ENCODE results near the gene CALML6. TPM values are rescaled to one million over a fixed set of nuclear protein-coding genes. Genes with fewer than 3 reads are reported as not detected.
A peak's percentile ranks its signal among the peaks of the same experiment; 100 is the strongest.
"Not testable (repeated sequence)": the region's sequence is repeated elsewhere in the genome, so short reads cannot be mapped to it uniquely, and the experiment has no call there.

Gene CALML6
- total and polyA plus RNA-seq, 4 donors: 1.1 to 4.5 TPM; not detected in 2

- Histone ChIP-seq H3K4me1 (ENCODE audit: control insufficient read depth in 1 of 2, insufficient read depth in 2 of 2, low read length in 2 of 2) (no peaks in the 10 kb centered on the region), H3K4me3 (ENCODE audit: low read length in 2 of 2) (no peak overlapping the region), H3K27me3 (ENCODE audit: control insufficient read depth in 1 of 2, insufficient read depth in 2 of 2, low read length in 1 of 2) (no peaks in the 10 kb centered on the region), H3K27ac (ENCODE audit: low read depth in 1 of 2, low read length in 2 of 2) (no peak overlapping the region), H3K36me3 (ENCODE audit: control insufficient read depth in 1 of 2, insufficient read depth in 2 of 2, low read length in 1 of 2) (no peaks in the 10 kb centered on the region), H3K9me3 (ENCODE audit: control insufficient read depth, low read length) (no peaks in the 10 kb centered on the region)
- WGBS, 2 donors: 84 to 85% methylated on average over 26 of the region's 26 CpGs
- intact Hi-C loops (cut with DNase I): no loop called here
- no peak for ATAC-seq (ENCODE audit: low FRiP score)
- DNase-seq: peak; percentile 35 to 73
Observed at GRCh38 chr1:1926346-1926811, 11.3 kb downstream of the CALML6 start.

DNA sequence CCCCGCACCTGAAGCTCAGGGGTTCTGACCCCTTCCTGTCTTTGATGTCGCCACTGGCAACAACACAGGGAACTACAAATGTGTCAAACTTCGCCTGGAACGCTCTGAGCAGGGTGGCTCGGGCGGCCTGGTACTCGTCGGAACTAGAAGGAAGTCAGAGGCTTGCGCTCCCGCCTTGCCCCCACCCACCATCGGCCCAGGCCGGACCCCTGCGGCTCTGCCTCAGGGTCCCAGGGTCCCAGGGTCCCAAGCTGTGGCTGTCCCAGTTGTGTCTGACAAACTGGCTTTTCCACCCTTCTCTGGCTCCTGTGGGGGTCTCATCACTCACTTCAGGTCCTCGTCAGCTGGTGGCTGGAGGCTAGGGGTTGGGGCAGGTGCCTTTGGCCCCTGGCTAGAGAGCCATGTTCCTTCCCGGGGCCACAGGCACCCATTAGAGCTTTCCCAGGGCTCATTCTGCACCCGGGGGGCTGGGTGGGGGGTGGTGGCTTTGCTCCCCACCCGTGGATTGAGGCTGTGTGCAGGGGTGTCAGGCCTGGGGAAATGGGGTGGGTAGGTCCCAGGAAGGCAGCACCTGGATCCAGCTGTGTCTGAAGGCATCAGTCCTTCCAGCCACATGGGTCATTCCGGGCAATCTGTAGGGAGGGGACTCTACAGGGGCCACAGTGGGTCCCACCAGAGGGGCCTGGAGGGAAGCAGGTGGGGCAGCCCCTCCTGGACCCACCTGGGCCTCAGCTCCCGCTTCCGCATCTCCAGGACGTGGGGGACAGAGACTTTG is 12.0 kb downstream of the CALML6 start:
- WGBS, 2 donors: 84 to 85% methylated on average over 21 of the region's 21 CpGs
- Histone ChIP-seq H3K9me3 (ENCODE audit: control insufficient read depth, low read length) (no peaks in the 10 kb centered on the region), H3K4me3 (ENCODE audit: low read length in 2 of 2) (no peak overlapping the region), H3K27ac (ENCODE audit: low read depth in 1 of 2, low read length in 2 of 2) (no peak overlapping the region), H3K4me1 (ENCODE audit: control insufficient read depth in 1 of 2, insufficient read depth in 2 of 2, low read length in 2 of 2) (no peaks in the 10 kb centered on the region), H3K36me3 (ENCODE audit: control insufficient read depth in 1 of 2, insufficient read depth in 2 of 2, low read length in 1 of 2) (no peaks in the 10 kb centered on the region), H3K27me3 (ENCODE audit: control insufficient read depth in 1 of 2, insufficient read depth in 2 of 2, low read length in 1 of 2) (no peaks in the 10 kb centered on the region)
- ATAC-seq (ENCODE audit: low FRiP score) (no peak), DNase-seq (peak; percentile 39 to 73)
- intact Hi-C loops (cut with DNase I): no loop called here

GRCh38 chr1:1927751-1928150 is 12.7 kb downstream of the CALML6 start:
- no peaks in the 10 kb centered on the region for H3K9me3 ChIP-seq (ENCODE audit: control insufficient read depth, low read length)
- no peak overlapping the region for H3K27ac ChIP-seq (ENCODE audit: low read depth in 1 of 2, low read length in 2 of 2)
- intact Hi-C loops (cut with DNase I): no loop called here
- H3K36me3 ChIP-seq (ENCODE audit: control insufficient read depth in 1 of 2, insufficient read depth in 2 of 2, low read length in 1 of 2): no peaks in the 10 kb centered on the region
- peak; percentile 26 to 71 for DNase-seq
- H3K4me3 ChIP-seq (ENCODE audit: low read length in 2 of 2): no peak overlapping the region
- ATAC-seq (ENCODE audit: low FRiP score): no peak
- H3K27me3 ChIP-seq (ENCODE audit: control insufficient read depth in 1 of 2, insufficient read depth in 2 of 2, low read length in 1 of 2): no peaks in the 10 kb centered on the region
- 76 to 79% methylated on average over 25 of the region's 25 CpGs for WGBS, 2 donors
- H3K4me1 ChIP-seq (ENCODE audit: control insufficient read depth in 1 of 2, insufficient read depth in 2 of 2, low read length in 2 of 2): no peaks in the 10 kb centered on the region

DNA sequence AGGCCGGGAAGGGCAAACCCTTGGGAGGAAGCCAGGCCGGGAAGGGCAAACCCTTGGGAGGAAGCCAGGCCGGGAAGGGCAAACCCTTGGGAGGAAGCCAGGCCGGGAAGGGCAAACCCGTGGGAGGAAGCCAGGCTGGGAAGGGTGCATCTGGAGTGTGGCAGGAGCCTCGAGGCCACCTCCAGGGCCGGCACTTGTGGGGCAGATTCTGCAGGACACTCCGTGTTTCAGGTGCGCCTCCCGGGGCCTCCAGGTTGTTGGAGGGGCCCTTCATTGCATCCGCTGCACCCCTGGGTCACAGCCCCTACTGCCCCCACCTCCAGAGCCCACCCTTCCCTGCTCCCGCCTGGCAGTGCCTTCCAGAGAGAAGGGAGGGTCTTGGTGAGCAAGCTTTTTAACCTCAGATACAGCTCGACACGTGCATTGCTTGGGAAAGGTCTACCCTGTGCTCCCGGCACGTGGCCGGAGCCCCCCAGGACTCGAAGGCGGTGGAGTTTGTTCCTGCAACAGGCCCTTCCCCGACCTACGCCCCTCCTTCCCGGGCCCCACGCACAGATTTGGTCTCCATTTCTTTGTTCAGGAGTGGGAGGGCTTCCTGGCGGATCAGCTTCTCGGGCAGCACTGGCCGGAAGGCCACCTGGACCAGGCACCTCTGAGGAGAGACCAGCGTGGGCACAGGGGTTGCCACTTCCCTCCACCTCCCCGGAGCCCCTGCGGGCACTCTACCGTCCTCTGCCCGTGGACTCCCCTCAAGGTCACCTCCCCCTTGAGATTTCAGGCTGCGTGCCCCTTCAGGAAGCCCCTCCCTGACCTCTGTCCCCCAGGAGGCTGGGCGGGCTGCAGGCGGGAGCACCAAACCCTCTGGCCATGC is 13.4 kb downstream of the CALML6 start:
- Histone ChIP-seq H3K27me3 (ENCODE audit: control insufficient read depth in 1 of 2, insufficient read depth in 2 of 2, low read length in 1 of 2) (no peaks in the 10 kb centered on the region), H3K4me1 (ENCODE audit: control insufficient read depth in 1 of 2, insufficient read depth in 2 of 2, low read length in 2 of 2) (no peaks in the 10 kb centered on the region), H3K4me3 (ENCODE audit: low read length in 2 of 2) (no peak overlapping the region), H3K27ac (ENCODE audit: low read depth in 1 of 2, low read length in 2 of 2) (no peak overlapping the region), H3K9me3 (ENCODE audit: control insufficient read depth, low read length) (no peaks in the 10 kb centered on the region), H3K36me3 (ENCODE audit: control insufficient read depth in 1 of 2, insufficient read depth in 2 of 2, low read length in 1 of 2) (no peaks in the 10 kb centered on the region)
- ATAC-seq (ENCODE audit: low FRiP score) (no peak), DNase-seq (peak; percentile 39 to 68)
- intact Hi-C loops (cut with DNase I): no loop called here
- WGBS, 2 donors: 68% methylated on average over 29 to 33 of the region's 34 CpGs

DNA sequence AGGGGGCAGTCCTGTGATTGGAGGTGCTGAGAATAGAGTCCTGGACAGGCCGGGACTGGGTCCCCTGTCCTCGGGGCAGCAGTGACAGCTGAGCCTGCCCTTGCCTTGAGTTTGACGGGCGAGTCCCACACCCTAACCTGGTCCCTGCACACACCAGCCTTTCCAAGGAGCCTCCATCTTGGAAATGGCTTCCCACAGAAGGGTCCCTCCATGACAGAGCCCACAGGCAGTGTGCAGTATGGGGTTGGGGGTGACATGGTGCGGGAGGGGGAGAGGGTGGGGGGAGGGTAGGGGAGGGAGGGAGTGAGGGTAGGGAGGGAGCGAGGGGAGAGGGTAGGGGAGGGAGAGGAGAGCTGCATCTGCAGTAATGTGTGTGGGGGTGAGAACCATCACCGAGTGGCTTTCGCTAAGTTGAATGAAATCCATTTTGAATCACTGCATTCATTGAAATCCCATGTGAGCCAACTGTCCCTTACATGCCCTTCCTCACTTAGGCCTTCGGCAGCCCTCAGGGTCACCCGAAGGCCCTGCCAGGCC is 14.1 kb downstream of the CALML6 start:
- Histone ChIP-seq H3K4me1 (ENCODE audit: control insufficient read depth in 1 of 2, insufficient read depth in 2 of 2, low read length in 2 of 2) (no peaks in the 10 kb centered on the region), H3K4me3 (ENCODE audit: low read length in 2 of 2) (no peak overlapping the region), H3K36me3 (ENCODE audit: control insufficient read depth in 1 of 2, insufficient read depth in 2 of 2, low read length in 1 of 2) (no peaks in the 10 kb centered on the region), H3K27ac (ENCODE audit: low read depth in 1 of 2, low read length in 2 of 2) (no peak overlapping the region), H3K9me3 (ENCODE audit: control insufficient read depth, low read length) (no peaks in the 10 kb centered on the region), H3K27me3 (ENCODE audit: control insufficient read depth in 1 of 2, insufficient read depth in 2 of 2, low read length in 1 of 2) (no peaks in the 10 kb centered on the region)
- intact Hi-C loops (cut with DNase I): no loop called here
- DNase-seq (no peak), ATAC-seq (ENCODE audit: low FRiP score) (no peak)
- 71 to 72% methylated on average over 9 to 10 of the region's 10 CpGs for whole genome bisulfite sequencing, 2 donors

- DNase-seq: peak in 1 of 2 donors; percentile 42
- H3K4me3 ChIP-seq (ENCODE audit: low read length in 2 of 2): no peak overlapping the region
- no peak overlapping the region for H3K27ac ChIP-seq (ENCODE audit: low read depth in 1 of 2, low read length in 2 of 2)
- intact Hi-C loops (cut with DNase I): no loop called here
- WGBS, 2 donors: 82 to 86% methylated on average over 38 of the region's 38 CpGs
- no peaks in the 10 kb centered on the region for H3K9me3 ChIP-seq (ENCODE audit: control insufficient read depth, low read length)
- no peaks in the 10 kb centered on the region for H3K36me3 ChIP-seq (ENCODE audit: control insufficient read depth in 1 of 2, insufficient read depth in 2 of 2, low read length in 1 of 2)
- no peak for ATAC-seq (ENCODE audit: low FRiP score)
- H3K4me1 ChIP-seq (ENCODE audit: control insufficient read depth in 1 of 2, insufficient read depth in 2 of 2, low read length in 2 of 2): no peaks in the 10 kb centered on the region
- no peaks in the 10 kb centered on the region for H3K27me3 ChIP-seq (ENCODE audit: control insufficient read depth in 1 of 2, insufficient read depth in 2 of 2, low read length in 1 of 2)
Observed at GRCh38 chr1:1929639-1930545, 14.8 kb downstream of the CALML6 start.

DNA sequence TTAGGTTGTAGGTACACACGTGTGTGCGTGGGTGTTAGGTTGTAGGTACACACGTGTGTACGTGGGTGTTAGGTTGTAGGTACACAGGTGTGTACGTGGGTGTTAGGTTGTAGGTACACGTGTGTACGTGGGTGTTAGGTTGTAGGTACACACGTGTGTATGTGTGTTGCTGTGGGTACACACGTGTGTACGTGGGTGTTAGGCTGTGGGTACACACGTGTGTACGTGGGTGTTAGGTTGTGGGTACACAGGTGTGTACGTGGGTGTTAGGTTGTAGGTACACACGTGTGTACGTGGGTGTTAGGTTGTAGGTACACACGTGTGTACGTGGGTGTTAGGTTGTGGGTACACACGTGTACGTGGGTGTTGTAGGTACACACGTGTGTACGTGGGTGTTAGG is 19.8 kb downstream of the CALML6 start:
- WGBS, 2 donors: 65 to 75% methylated on average over 4 to 5 of the region's 21 CpGs
- H3K4me1 ChIP-seq (ENCODE audit: control insufficient read depth in 1 of 2, insufficient read depth in 2 of 2, low read length in 2 of 2); H3K27ac ChIP-seq (ENCODE audit: low read depth in 1 of 2, low read length in 2 of 2); H3K9me3 ChIP-seq (ENCODE audit: control insufficient read depth, low read length); ATAC-seq (ENCODE audit: low FRiP score); intact Hi-C loops (cut with DNase I); H3K27me3 ChIP-seq (ENCODE audit: control insufficient read depth in 1 of 2, insufficient read depth in 2 of 2, low read length in 1 of 2); H3K36me3 ChIP-seq (ENCODE audit: control insufficient read depth in 1 of 2, insufficient read depth in 2 of 2, low read length in 1 of 2); H3K4me3 ChIP-seq (ENCODE audit: low read length in 2 of 2); DNase-seq: not testable (repeated sequence)

GRCh38 chr1:1937061-1937460 is 22.0 kb downstream of the CALML6 start:
- no peak overlapping the region for H3K4me3 ChIP-seq (ENCODE audit: low read length in 2 of 2)
- intact Hi-C loops (cut with DNase I): no loop called here
- H3K9me3 ChIP-seq (ENCODE audit: control insufficient read depth, low read length): no peaks in the 10 kb centered on the region
- H3K4me1 ChIP-seq (ENCODE audit: control insufficient read depth in 1 of 2, insufficient read depth in 2 of 2, low read length in 2 of 2): no peaks in the 10 kb centered on the region
- peak; percentile 12 to 53 for DNase-seq
- WGBS, 2 donors: 74 to 76% methylated on average over 15 of the region's 15 CpGs
- no peaks in the 10 kb centered on the region for H3K36me3 ChIP-seq (ENCODE audit: control insufficient read depth in 1 of 2, insufficient read depth in 2 of 2, low read length in 1 of 2)
- ATAC-seq (ENCODE audit: low FRiP score): no peak
- H3K27me3 ChIP-seq (ENCODE audit: control insufficient read depth in 1 of 2, insufficient read depth in 2 of 2, low read length in 1 of 2): no peaks in the 10 kb centered on the region
- H3K27ac ChIP-seq (ENCODE audit: low read depth in 1 of 2, low read length in 2 of 2): no peak overlapping the region

Data from aorta (tissue), 5 donors.